Activated CD8-positive, alpha-beta memory T cell treated with anti-CD3 and anti-CD28 coated beads for 48 hours (primary cell): Measurements from ENCODE around the gene GABPB2.

Source experiments
- DNase-seq, 3 experiments: peaks; one replicate each; pipeline ENCODE4 v3.0.0-alpha.2; 2020; ENCODE audit warnings: low read depth in 2 of 3, low spot score in 2 of 3

GABPB2 gene

DNA sequence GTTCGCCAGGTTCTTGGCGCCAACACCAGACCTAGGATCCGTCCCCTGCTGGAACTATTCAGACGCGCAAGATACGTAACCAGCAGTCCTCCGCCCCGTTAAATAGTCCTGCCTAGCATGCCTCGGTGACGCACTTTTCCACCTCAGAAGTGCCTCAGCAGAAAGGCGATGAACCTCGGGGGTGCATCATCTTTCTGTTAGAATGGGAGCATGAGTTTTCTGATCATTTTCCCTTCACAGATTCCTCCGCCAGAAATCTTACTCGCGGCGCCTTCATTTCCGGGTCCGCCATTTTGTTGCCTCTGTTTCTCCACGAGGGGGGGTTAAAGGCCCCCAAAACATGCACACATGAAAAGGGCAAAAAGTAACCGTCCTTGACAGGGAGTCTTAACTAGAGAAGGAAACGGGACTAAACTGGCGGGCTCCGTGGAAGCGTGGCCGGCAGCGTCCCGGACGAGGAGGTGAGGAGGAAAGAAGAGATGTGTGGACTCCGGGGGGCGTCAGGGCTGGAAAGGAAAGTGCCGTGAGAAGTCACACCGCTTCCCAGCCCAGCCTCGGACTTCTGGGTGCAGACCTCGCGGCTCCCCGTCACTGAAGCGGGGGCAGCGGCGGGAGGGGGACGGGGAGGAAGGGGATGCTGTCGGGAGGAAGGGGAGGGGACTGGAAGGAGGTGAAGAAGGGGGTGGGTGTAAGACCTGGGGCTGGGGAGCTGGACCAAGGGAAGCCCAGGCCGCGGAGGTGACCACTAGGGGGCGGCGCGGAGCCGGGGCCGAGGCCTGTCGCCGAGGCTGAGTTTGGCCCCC, at the start of gene GABPB2:
TSS of gene GABPB2 (plus strand) at position 288 of the 803 bp plus-strand sequence. CDS start 17,429 bp downstream, outside the sequence.
- DNase-seq = peak; percentile 78 to 91 (median 85)

DNA sequence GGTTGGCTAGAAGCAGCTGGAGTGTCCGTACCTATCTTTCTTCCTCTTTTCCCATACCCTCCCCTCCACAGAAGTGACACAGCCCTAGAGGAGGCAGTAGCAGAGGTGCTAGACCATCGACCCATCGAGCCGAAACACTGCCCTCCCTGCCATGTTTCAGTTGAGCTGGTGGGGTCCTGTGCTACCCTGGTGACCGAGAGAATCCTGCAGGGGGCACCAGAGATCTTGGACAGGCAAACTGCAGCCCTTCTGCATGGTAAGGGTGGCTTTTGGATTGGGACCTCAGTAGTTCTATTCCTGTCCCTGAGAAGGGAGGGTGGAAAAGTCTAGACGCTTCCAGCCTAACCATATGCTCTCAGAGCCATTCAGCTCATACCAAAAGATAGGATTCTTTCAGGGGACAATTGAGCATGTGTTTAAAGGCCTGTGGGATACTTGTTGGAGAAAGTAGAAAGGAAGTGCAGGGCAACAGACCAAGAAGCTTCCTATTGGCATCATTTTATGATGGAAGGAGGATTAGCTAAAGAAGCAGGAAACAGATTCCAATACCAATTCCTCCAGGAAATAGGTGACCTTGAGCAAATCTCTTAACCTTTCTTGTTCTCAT, 45.9 kb upstream of the GABPB2 start:
- peak in 2 of 3 experiments; percentile 52 to 55 for DNase-seq

DNA sequence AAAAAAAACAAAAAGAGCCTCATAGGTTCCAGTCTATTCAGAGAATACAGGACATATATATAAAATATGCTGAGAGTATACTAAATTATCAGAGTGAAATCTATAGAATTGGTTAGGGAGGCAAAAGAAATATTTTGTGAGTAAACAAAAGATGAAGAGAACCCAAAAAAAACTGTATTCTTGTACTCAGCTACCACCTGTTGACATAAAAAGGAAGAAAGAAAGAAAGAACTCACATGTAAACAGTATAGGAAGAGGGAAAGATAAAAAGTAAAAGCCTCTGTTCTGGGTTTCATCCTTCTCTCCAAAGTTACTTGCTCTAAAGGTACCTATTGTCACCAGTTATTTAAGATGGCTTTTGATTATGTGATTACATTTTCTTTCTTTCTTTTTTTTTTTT, 44.1 kb upstream of the GABPB2 start:
- DNase-seq = no peak

DNA sequence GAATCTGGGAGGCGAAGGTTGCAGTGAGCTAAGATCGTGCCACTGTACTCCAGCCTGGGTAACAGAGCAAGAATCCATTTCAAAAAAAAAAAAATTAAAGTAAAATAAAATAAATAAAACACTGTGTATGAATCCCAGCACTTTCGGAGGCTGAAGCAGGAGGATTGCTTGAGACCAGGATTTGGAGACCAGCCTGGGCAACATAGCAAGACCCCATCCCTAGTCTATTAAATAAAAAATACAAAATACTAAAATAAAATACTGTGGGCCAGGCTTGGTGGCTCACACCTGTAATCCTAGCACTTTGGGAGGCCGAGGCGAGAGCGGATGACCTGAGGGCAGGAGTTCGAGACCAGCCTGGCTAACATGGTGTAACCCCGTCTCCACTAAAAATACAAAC, 38.4 kb upstream of the GABPB2 start:
- DNase-seq = no peak

DNA sequence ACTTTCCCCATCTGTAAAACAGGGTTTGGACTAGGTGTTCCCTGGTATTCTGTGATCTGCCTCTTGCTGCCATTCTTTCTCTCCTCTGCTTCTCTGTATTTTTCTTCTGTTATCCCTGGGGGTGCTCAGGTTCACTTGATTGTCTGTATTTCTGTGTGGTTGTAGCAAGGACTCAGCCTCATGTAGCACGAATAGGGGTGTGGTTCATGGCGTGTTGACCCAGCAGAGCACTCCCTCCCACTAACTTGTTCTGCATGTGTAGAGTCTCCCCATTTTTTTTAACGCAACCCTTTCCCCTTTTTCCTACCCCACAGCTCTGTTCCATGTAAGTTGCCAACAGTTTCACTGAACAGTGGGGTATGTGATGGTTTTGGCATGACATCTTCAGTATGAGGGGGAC, 35.4 kb upstream of the GABPB2 start:
- no peak for DNase-seq

DNA sequence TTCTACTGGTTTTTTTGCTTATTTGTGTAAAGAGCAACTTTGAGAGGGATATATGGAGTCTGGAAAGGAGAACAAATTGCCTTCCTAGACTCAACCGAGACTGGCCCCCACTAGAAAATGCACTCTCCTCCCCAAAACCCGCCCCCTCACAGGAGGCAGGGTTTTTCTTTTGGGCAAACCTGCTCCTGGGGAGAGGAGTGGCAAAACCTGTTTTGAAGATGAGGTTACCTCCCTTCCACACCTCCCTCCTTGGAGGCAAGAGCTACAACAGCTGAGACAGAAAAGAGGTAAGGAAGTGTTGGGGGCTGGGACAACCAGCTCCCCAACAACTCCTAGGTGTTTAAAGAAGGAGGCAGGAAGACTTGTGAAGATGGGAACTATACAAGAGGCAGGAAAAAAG, 34.2 kb upstream of the GABPB2 start, which contains the start of gene BNIPL:
TSS of gene BNIPL (plus strand) at position 231 of the 400 bp plus-strand sequence. CDS start at position 371, 140 bp downstream.
- DNase-seq = no peak

DNA sequence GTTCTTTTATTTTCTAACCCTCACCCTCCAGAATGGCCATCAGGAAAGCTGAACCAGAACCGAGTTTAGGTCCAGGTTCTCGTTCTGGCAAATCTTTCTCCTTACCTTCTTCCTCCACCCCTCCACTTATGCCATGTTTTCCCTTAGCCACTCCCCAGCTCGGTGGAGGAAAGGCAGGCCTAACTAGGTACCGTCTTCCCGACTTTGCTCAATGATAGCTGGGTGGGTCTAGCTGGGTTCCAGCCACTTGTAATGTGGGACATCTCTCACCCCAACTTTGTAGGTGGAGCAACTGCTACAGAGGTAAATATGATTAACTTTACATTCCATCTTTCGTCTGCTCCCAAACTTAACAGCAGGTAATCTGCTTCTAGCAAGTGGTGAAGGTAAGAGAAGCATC, 33.5 kb upstream of the GABPB2 start:
- DNase-seq = no peak

DNA sequence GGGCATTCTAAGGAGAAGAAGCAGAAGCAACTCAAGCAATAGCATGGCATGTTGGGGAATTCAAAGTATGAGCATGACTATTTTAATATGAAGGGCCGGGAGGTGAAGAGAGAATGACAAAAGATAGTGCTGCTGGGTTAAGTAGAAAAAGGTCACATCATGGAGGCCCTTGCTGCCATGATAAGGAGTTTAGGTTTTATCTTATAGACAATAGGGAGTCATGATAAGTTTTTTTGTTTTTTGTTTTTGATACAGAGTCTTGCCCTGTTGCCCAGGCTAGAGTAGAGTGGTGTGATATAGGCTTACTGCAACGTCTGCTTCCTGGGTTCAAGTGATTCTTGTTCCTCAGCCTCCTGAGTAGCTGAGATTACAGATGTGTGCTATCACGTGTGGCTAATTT, 31.0 kb upstream of the GABPB2 start:
- DNase-seq = no peak

DNA sequence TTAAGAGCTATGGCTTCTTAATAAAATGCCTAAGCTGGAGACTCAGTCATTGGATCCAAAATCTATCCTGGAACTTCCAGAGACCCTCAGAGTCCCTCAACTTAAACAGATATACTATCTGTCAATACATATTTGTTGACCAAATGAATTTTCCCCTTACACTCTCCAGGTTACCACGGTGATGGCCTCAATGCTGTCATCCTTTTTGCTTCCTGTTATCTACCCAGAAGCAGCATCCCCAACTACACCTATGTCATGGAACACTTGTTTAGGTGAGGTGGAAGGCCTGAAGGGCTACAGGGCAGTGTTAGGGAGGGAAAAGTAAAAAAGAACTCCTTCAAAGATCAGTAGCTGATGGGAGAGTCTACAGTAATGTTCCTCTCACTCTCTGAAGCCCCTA, 27.4 kb upstream of the GABPB2 start:
- DNase-seq = no peak

DNA sequence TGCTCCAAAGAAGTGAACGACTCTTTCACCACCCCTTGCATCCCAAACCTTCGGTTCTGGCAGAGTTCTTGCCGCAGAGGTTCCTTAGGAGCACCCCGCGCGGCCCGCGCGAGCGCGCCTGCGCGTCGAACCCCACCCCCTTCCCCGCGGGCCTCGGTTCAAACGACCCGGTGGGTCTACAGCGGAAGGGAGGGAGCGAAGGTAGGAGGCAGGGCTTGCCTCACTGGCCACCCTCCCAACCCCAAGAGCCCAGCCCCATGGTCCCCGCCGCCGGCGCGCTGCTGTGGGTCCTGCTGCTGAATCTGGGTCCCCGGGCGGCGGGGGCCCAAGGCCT, 23.0 kb upstream of the GABPB2 start, which contains the start of gene C1orf56:
TSS of gene C1orf56 (plus strand) at position 161 of the 334 bp plus-strand sequence. CDS start at position 258, 97 bp downstream.
- no peak for DNase-seq

DNA sequence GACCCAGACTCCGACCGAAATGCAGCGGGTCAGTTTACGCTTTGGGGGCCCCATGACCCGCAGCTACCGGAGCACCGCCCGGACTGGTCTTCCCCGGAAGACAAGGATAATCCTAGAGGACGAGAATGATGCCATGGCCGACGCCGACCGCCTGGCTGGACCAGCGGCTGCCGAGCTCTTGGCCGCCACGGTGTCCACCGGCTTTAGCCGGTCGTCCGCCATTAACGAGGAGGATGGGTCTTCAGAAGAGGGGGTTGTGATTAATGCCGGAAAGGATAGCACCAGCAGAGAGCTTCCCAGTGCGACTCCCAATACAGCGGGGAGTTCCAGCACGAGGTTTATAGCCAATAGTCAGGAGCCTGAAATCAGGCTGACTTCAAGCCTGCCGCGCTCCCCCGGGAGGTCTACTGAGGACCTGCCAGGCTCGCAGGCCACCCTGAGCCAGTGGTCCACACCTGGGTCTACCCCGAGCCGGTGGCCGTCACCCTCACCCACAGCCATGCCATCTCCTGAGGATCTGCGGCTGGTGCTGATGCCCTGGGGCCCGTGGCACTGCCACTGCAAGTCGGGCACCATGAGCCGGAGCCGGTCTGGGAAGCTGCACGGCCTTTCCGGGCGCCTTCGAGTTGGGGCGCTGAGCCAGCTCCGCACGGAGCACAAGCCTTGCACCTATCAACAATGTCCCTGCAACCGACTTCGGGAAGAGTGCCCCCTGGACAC, 22.5 kb upstream of the GABPB2 start:
- DNase-seq = peak in 1 of 3 experiments; percentile 27

DNA sequence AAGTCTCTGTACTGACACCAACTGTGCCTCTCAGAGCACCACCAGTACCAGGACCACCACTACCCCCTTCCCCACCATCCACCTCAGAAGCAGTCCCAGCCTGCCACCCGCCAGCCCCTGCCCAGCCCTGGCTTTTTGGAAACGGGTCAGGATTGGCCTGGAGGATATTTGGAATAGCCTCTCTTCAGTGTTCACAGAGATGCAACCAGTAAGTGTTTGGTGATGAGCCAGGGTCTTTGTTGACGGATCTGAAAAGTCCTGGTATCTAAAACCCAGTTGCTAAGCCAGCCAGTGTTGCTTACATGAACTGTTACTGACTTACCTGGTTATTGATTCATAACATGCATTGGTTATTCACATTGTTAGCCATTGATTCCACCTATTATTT, 21.9 kb upstream of the GABPB2 start:
- DNase-seq = no peak

DNA sequence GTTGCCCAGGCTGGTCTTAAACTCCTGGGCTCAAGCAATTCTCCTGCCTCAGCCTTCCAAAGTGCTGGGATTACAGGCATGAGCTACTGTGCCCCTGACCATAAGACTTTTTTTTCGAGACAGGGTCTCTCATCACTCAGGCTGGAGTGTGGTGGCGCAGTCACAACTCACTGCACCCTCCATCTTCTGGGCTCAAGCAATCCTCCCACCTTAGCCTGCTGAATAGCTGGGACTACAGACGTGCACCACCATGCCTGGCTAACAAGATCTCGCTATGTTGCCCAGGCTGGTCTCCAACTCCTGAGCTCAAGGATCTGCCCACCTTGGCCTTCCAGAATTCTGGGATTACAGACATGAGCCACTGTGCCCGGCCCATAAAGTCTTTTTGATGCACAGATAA, 21.1 kb upstream of the GABPB2 start:
- DNase-seq = no peak

DNA sequence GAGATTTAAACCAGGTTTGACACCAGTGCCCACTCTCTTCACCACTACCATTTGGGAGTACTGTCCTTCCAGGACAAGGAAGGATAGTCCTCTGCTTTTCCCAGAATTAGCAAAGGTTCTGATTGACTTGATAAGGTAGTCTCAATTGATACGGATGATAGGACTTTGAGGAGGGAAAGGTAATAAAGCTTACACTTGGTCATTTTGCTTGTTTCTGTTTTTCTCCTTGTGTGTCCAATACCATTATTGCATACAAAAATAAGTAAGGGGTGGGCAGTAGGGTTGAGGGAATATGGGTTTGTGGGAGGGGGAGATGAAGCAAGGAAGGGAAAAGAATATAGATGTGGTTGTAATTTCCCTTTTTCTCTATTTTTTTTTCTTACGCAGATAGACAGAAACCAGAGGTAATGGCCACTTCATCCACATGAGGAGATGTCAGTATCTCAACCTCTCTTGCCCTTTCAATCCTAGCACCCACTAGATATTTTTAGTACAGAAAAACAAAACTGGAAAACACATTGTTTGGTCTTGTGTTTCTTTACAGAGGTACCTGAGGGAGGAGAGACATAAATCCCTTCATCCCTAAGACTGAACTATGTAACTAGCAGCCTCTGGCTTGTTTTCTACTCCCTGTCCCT, 20.4 kb upstream of the GABPB2 start:
- DNase-seq = no peak

DNA sequence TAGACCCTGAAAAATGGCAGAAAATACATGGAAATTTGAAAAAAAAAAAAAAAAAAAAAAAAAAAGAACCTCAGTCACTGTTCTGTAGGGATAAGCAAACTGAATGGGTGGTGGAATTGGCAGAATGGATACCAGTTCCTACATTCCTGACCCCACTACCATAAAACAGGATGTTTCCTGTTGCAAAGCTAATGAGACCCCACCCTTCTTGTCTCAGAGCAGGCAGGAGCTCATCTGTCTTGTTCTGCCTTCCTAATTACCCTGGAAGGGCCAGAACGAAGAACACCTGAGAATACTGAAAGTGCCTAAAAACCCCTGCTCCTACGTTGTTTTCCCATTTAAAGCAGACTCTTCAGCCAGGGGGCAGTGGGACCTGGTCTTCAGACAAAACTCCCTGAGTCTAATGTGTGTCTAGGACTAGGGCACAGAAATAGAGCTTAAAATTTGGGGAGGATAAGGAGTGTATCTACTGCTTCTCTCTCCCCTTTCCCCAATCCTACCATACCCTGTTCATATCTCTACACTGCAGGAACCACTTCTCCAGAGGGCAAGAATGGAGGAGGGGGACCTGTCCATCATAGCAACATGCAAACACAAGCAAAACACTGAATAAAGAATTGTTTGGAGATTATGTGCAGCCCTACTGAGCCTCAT, 19.1 kb upstream of the GABPB2 start:
- no peak for DNase-seq

DNA sequence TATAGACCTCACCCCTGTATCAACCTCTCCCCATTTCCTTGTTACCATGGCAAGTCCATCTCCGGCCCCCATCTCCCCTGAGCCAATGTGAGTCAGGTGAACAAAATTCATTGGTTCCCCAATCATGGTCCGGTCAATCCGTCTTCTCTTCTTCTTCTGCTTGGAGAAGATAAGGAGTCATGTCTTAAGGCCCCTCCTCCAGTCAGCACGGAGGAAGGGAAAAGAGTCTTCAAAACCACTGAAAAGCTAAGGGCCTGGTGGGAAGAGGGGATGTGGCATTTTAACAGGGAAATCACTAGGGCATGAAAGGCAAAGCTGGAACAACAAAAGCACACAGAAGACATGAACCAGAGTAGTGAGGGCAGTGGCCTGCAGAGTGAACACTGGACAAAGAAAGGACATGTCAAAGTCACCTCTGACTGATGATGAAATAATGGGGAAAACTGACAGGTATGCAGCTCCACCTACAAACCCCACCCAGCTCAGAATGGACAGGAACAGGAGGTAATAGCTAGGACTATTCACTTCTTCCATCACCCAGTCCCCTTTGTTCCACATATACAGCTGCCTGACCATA, 15.5 kb upstream of the GABPB2 start:
- no peak for DNase-seq

DNA sequence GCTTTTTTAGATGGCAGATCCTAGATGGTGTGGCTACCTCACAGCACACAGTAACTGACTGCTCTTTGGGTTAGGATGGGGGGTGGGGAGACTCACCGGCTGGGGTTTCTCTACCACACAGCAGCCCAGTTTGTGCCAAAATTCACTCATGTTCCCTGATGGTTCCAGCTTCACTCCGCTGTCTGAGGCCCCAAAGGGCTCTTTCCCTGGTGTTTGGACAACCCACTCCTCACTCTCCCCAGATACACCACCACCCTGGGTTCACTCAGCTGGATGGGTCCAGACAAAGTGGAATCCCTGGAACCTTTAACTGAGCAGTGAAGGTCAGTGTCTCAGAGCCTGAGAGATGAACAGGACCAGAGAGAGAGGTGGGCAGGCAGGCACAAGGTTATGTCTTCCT, 15.0 kb upstream of the GABPB2 start:
- DNase-seq = no peak

DNA sequence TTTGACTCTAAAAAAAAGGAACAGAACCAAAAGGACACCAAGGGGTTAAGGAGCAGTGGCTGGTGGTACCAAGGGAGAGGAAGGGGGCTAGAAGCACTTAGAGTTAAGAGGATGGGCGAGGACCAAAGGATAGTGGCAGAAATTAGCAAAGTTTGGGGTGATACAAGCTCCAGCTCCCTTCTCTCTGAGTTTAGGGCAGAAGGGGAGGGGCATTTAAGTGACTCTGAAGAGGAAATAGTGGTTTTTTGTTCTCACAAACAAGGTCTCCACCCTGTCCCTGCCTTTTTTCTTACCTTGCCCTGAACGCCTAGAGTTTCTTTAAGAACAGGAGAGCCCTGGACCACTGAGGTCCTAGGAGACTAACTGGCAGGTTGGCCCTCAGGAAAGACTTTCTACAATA, 14.4 kb upstream of the GABPB2 start:
- DNase-seq = no peak

DNA sequence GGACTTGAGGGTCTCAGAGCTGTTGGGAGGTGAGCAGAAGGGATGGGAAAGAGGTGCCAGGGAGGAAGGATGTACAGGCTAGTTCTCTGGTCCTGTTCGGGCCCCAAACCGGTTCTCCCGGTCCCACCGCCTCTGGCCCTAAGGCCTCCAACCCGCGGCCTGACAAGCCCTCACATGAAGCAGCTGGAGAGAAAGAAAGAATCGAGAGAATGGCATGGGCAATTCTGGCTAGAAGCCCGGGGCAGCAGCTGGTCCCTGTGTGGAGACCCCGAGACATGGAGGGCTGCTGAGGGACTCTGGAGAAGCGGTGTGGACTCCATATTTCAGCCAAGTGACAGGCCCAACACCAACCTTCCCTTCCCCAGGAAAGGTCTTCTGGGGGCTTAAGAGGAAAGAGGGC, 11.9 kb upstream of the GABPB2 start:
- DNase-seq = no peak

DNA sequence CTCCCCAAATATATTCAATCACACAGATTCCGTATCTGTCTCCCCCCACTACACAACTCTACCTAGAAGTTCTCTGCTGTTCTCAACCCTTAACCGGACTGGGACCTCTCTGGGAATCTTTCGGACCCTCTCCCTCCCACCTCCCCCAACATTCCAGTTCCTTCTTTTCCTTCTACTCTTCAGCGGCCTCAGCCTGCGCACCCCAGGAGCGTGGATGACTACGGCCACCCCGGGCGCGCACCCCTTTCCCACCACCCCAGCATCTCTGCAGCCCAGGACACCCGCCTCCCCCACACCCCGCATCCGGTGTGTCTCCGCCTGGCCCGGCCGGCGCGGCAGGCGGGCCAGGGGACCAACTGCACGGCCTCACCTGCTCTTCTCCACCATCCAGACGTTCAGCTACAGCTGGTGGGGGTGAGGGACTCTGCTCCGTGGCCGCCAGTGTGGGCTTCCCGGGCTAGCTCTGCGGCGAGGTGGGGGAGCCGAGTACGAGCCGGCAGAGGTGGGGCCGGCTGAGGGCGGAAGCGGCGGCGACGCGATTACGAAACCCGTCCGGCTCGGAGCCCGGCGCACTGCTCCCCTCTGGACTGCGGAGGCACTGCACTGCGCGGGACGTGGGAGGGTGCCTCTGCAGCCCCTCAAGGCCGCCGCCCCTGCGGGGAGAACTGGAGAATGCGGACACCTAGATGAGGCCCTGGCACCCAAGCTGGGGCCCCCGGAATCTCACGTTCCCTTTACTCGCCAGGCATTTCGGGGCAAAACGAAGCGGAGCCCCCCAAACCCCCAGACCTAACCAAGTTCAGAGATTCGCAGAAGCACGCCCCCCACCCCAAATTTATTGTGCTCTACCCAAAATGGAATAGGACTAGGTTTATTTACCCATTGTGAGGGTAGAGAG, 11.2 kb upstream of the GABPB2 start, which contains the start of gene CDC42SE1:
TSS of gene CDC42SE1 (minus strand) at position 514 of the 898 bp plus-strand sequence. CDS start 3,892 bp downstream, outside the sequence.
- peak; percentile 65 to 73 (median 68) for DNase-seq
